HFF-Myc (cell line): ENCODE measurements around the gene F12.

Source experiments
- DNase-seq: peaks from one replicate; pipeline ENCODE4 v3.0.0-alpha.2; 2011; ENCODE audit warnings: low read depth; ENCODE audit errors: extremely low read depth
- H3K4me3 ChIP-seq: replicated peaks from 2 replicates; pipeline ENCODE4 v1.5.1; 2011; ENCODE audit warnings: low read depth, mild to moderate bottlenecking, control low read depth, low read length
- CTCF ChIP-seq: IDR thresholded peaks from 2 replicates; pipeline ENCODE4 v1.5.1; 2012; ENCODE audit warnings: mild to moderate bottlenecking, low read depth, low read length, control low read depth; ENCODE audit errors: missing control alignments

F12 gene

GRCh38 chr5:177449140-177450061, 40.0 kb upstream of the F12 start:
- H3K4me3 ChIP-seq = no peak overlapping the region
- no peak for DNase-seq
- TF ChIP-seq CTCF = no peak

- H3K4me3 ChIP-seq = peak overlapping the region; percentile 57
- no peak for TF ChIP-seq CTCF
- DNase-seq = no peak
These were observed 39.0 kb upstream of the F12 start for GRCh38 chr5:177448244-177448950.

GRCh38 chr5:177447611-177448243, 38.4 kb upstream of the F12 start:
- H3K4me3 ChIP-seq = peak overlapping the region; percentile 57
- peak; percentile 45 for DNase-seq
- no peak for TF ChIP-seq CTCF

GRCh38 chr5:177447066-177447610, 37.8 kb upstream of the F12 start:
- TF ChIP-seq CTCF = no peak
- DNase-seq = no peak
- peak overlapping the region; percentile 57 for H3K4me3 ChIP-seq

- DNase-seq = no peak
- H3K4me3 ChIP-seq = peak within 1 kb of the TSS; percentile 57
- TF ChIP-seq CTCF = no peak
These were observed 37.1 kb upstream of the F12 start, which contains the start of gene PRR7 for GRCh38 chr5:177446200-177447065. PRR7 (plus strand) TSS chr5:177446814; CDS start chr5:177455068, 8,254 bp downstream.

- no peak for DNase-seq
- peak overlapping the region; percentile 57 for H3K4me3 ChIP-seq
- TF ChIP-seq CTCF = no peak
These were observed 36.5 kb upstream of the F12 start for GRCh38 chr5:177445917-177446199.
